ENCODE results near the gene GPR148. TPM values are rescaled to one million over a fixed set of nuclear protein-coding genes. Genes with fewer than 3 reads are reported as not detected.

GPR148 gene
- total and polyA plus RNA-seq, 2 of the 8 experiments (the other 6 are each of a cell fraction or from before 2014, with no cell fraction given) = 0.05 TPM; not detected in 1

- TF ChIP-seq GABPA (IDR thresholded peaks at IDR 0.05; ENCODE audit: borderline replicate concordance, insufficient read depth, low read length) (no peak), KDM1A (IDR thresholded peaks at IDR 0.05; ENCODE audit: borderline replicate concordance, low read length) (no peak), EGR1 (IDR thresholded peaks at IDR 0.05; ENCODE audit: borderline replicate concordance, low read depth, low read length) (no peak), BRCA1 (IDR thresholded peaks at IDR 0.05; ENCODE audit: low read depth, low read length) (no peak), RFX5 (IDR thresholded peaks at IDR 0.05; ENCODE audit: borderline replicate concordance, low read depth, low read length) (no peak), TBP (IDR thresholded peaks at IDR 0.05; ENCODE audit: low read depth, low read length) (no peak), CHD2 (IDR thresholded peaks at IDR 0.05; ENCODE audit: low read length) (no peak)
Observed at GRCh38 chr2:130749078-130749477, 20.2 kb downstream of the GPR148 start (continued).

Measured in H1 (cell line).